HepG2 (cell line): ENCODE measurements around the gene MSH3. TPM values are rescaled to one million over a fixed set of nuclear protein-coding genes. Genes with fewer than 3 reads are reported as not detected.

ENCODE experiments used
- ATAC-seq: fragments of 200-7000 bp; cut with Tn5 transposase; 3 replicates; pipeline ENCODE4 v1.9.1; 2020; ENCODE audit warnings: mild to moderate bottlenecking, moderate library complexity
- BruUV-seq: library from RNA; stranded (reverse); fragments of 400-500 nt; replicated peaks from 2 replicates; lab custom pipeline; 2021; lab: Mats Ljungman, UMichigan
- CTCF ChIA-PET: fragments of 300-600 bp; formaldehyde crosslinking; extraction: SDS; loops from one replicate; lab custom pipeline; 2021; ENCODE audit warnings: low total read pairs, inconsistent platforms, low intra/inter-chr PET ratio; lab: Yijun Ruan, JAX
- POLR2A ChIA-PET: fragments of 350-600 bp; sonication (Branson Sonifier 250); formaldehyde crosslinking; loops from one replicate; lab custom pipeline; 2020; ENCODE audit warnings: antibody characterized with exemption, inconsistent platforms; lab: Yijun Ruan, JAX
- DNase-seq: peaks from one replicate; pipeline ENCODE4 v3.0.0-alpha.2; 2015; ENCODE audit warnings: low spot score
- FAIRE-seq: peaks from 3 replicates; lab custom pipeline; 2011; peaks lifted over from hg19 to GRCh38; lab: Jason Lieb, UNC
- H2AFZ ChIP-seq: one replicate; pipeline ENCODE4 v1.6.1; 2011; ENCODE audit warnings: low read length, inconsistent platforms
- H3K27ac ChIP-seq: fragments of 300-600 bp; 3 replicates; pipeline ENCODE4 v1.8.0; 2011; ENCODE audit warnings: mixed run types, mild to moderate bottlenecking, mixed read lengths, low read length, inconsistent platforms; ENCODE audit not compliant: insufficient read depth; ENCODE audit errors: extremely low read length
- H3K27me3 ChIP-seq, 2 experiments: fragments of 200-600 bp in 1 of 2; 2 replicates in 1 of 2; 3 replicates in 1 of 2; pipeline versions ENCODE4 v1.6.0 to v1.8.0; 2011; ENCODE audit warnings: low read length in 2 of 2, mild to moderate bottlenecking in 2 of 2, moderate library complexity in 2 of 2, inconsistent platforms in 1 of 2; ENCODE audit not compliant: insufficient read depth in 2 of 2, control insufficient read depth in 1 of 2
- H3K36me3 ChIP-seq, 2 experiments: fragments of 200-600 bp in 1 of 2; replicated peaks in 1 of 2; 2 replicates in 1 of 2; 3 replicates in 1 of 2; pipeline versions ENCODE4 v1.5.1 to v1.8.0; 2011; ENCODE audit warnings: low read length in 2 of 2, inconsistent platforms in 1 of 2; ENCODE audit not compliant: insufficient read depth in 2 of 2, control insufficient read depth in 1 of 2
- H3K4me1 ChIP-seq: 2 replicates; pipeline ENCODE4 v1.5.1; 2012; ENCODE audit warnings: low read length, inconsistent platforms; ENCODE audit not compliant: insufficient read depth
- H3K4me2 ChIP-seq: 2 replicates; pipeline ENCODE4 v1.6.0; 2011; ENCODE audit warnings: low read depth, low read length, inconsistent platforms
- H3K4me3 ChIP-seq, 3 experiments: fragments of 200-600 bp in 1 of 3; sonication (generic), shearing (Covaris generic) in 1 of 3; replicated peaks in 1 of 3; 2 replicates each; pipeline ENCODE4 v1.5.1; 2011 to 2016; ENCODE audit warnings: low read length in 3 of 3, inconsistent platforms in 2 of 3, low read depth in 2 of 3, mild to moderate bottlenecking in 2 of 3, control low read depth in 1 of 3, mixed read lengths in 1 of 3; ENCODE audit not compliant: insufficient read depth in 1 of 3
- H3K79me2 ChIP-seq: one replicate; pipeline ENCODE4 v1.6.1; 2011; ENCODE audit warnings: low read length, inconsistent platforms; ENCODE audit not compliant: insufficient read depth
- H3K9ac ChIP-seq: 2 replicates; pipeline ENCODE4 v1.6.0; 2011; ENCODE audit warnings: mild to moderate bottlenecking, low read depth, low read length, inconsistent platforms; ENCODE audit not compliant: insufficient read depth
- H3K9me3 ChIP-seq: 2 replicates; pipeline ENCODE4 v1.5.1; 2012; ENCODE audit warnings: mild to moderate bottlenecking, low read length
- H4K20me1 ChIP-seq: 2 replicates; pipeline ENCODE4 v1.6.0; 2011; ENCODE audit warnings: inconsistent platforms, mild to moderate bottlenecking, low read length, moderate library complexity; ENCODE audit not compliant: insufficient read depth
- GLMP ChIP-seq: sonication (generic); formaldehyde crosslinking; IDR thresholded peaks from 2 replicates; pipeline ENCODE4 v1.9.0; 2021; ENCODE audit warnings: missing genetic modification reagents, mild to moderate bottlenecking, borderline replicate concordance
- KDM1A ChIP-seq: IDR thresholded peaks from 2 replicates; pipeline ENCODE4 v1.6.1; 2016; ENCODE audit warnings: missing compliant biosample characterization
- ZBTB26 ChIP-seq: IDR thresholded peaks from 2 replicates; pipeline ENCODE4 v1.6.1; 2016; ENCODE audit warnings: missing compliant biosample characterization, missing genetic modification reagents, borderline replicate concordance
- ZNF414 ChIP-seq: sonication (generic); formaldehyde crosslinking; IDR thresholded peaks from 2 replicates; pipeline ENCODE4 v1.5.0; 2020; ENCODE audit warnings: missing genetic modification reagents
- ZNF484 ChIP-seq: sonication (generic); formaldehyde crosslinking; IDR thresholded peaks from 2 replicates; pipeline ENCODE4 v1.5.1; 2020; ENCODE audit warnings: mild to moderate bottlenecking, low read depth, missing genetic modification reagents, borderline replicate concordance
- ZNF530 ChIP-seq: sonication (generic); formaldehyde crosslinking; IDR thresholded peaks from 2 replicates; pipeline ENCODE4 v1.5.0; 2020; ENCODE audit warnings: low read depth, mild to moderate bottlenecking, missing genetic modification reagents
- ZNF577 ChIP-seq: sonication (generic); formaldehyde crosslinking; IDR thresholded peaks from 2 replicates; pipeline ENCODE4 v1.4.0; 2020; ENCODE audit warnings: mild to moderate bottlenecking, low read depth, missing genetic modification reagents, borderline replicate concordance
- ZNF615 ChIP-seq: sonication (generic); formaldehyde crosslinking; IDR thresholded peaks from 2 replicates; pipeline ENCODE4 v1.5.0; 2020; ENCODE audit warnings: mild to moderate bottlenecking, missing genetic modification reagents, borderline replicate concordance
- ZSCAN25 ChIP-seq: sonication (generic); formaldehyde crosslinking; IDR thresholded peaks from 2 replicates; pipeline ENCODE4 v1.8.0; 2022; ENCODE audit warnings: mild to moderate bottlenecking, missing genetic modification reagents
- WGBS: methylation state at CpG from one replicate; pipeline ENCODE4 v1.1.6; 2017; ENCODE audit warnings: low lambda C conversion rate; 5-methylcytosine and 5-hydroxymethylcytosine counted together
- in situ Hi-C: cut with HindIII; loops from 2 replicates; pipeline ENCODE4 v1.10.0; 2017; ENCODE audit warnings: low pct_unique_long_range_greater_than_20kb; ENCODE audit not compliant: extremely low pct_ligation_motif_present
- intact Hi-C: fragments of 100-400 bp; cut with micrococcal nuclease; formaldehyde crosslinking; loops from one replicate; pipeline ENCODE4 v1.10.0; 2022; ENCODE audit not compliant: unreplicated experiment
- polyA plus RNA-seq, 8 experiments: library from polyadenylated mRNA; depleted of rRNA in 3 of 8; stranded (reverse) in 7 of 8; unstranded in 1 of 8; fragments of >200 nt; fragmentation: Illumina TruSeq in 4 of 8; extraction: Trizol in 4 of 8; gene quantifications; 2 replicates each; pipeline versions ENCODE4 v1.2.1 to v1.2.3, GENCODE V29; 2011 to 2016; ENCODE audit warnings: low read depth in 4 of 8, missing spikeins in 1 of 8, mixed read lengths in 1 of 8; ENCODE audit not compliant: insufficient read depth in 1 of 8
- total RNA-seq, 5 experiments: library from RNA; depleted of rRNA; stranded (reverse); fragments of >200 nt; fragmentation: Illumina TruSeq; extraction: Trizol; gene quantifications; 2 replicates each; pipeline ENCODE4 v1.2.3, GENCODE V29; 2016; ENCODE audit warnings: low read depth in 1 of 5

MSH3 gene
- total and polyA plus RNA-seq, 2 of the 13 experiments (the other 11 are each of a cell fraction or from before 2014, with no cell fraction given): 4.0 to 16.4 TPM

GRCh38 chr5:80763873-80764647, 109.6 kb downstream of the MSH3 start:
- no peak for ATAC-seq
- WGBS: 96% methylated on average over 5 of the region's 5 CpGs
- BruUV-seq: no TSS peak
- POLR2A ChIA-PET: no interaction called here
- Histone ChIP-seq H3K9me3 (no peaks in the 10 kb centered on the region), H2AFZ (no peak overlapping the region), H3K4me2 (no peak overlapping the region), H3K9ac (no peak overlapping the region), H3K79me2 (no peaks in the 10 kb centered on the region), H3K27ac (no peak overlapping the region), H4K20me1 (no peaks in the 10 kb centered on the region; the same call in 1 of the 2 replicates), H3K4me3 (no peak overlapping the region), H3K4me1 (no peaks in the 10 kb centered on the region), H3K36me3 (peaks cover 0 to 8% of the 10 kb centered on the region in 2 experiments; a peak in 2 of 5 replicates), H3K27me3 (no peaks in the 10 kb centered on the region)
- no peak for TF ChIP-seq ZNF530
- TF ChIP-seq ZNF484 (CRISPR knock-in tag): no peak
- no peak for TF ChIP-seq ZNF414
- no peak for TF ChIP-seq KDM1A (CRISPR knock-in tag)
- no peak for TF ChIP-seq ZSCAN25
- intact Hi-C loops: no loop called here
- CTCF ChIA-PET: no interaction called here
- no peak for FAIRE-seq
- in situ Hi-C loops: no loop called here
- no peak for DNase-seq

- Histone ChIP-seq H3K79me2 (no peaks in the 10 kb centered on the region), H3K27ac (no peak overlapping the region), H2AFZ (no peak overlapping the region), H3K27me3 (no peaks in the 10 kb centered on the region), H3K4me2 (no peak overlapping the region), H3K4me3 (no peak overlapping the region), H3K4me1 (no peaks in the 10 kb centered on the region), H3K9me3 (no peaks in the 10 kb centered on the region), H3K36me3 (peaks cover 0 to 8% of the 10 kb centered on the region in 2 experiments; a peak in 2 of 5 replicates), H3K9ac (no peak overlapping the region), H4K20me1 (no peaks in the 10 kb centered on the region; the same call in 1 of the 2 replicates)
- WGBS: 100% methylated on average over 1 of the region's 1 CpG
- BruUV-seq: no TSS peak
- DNase-seq: no peak
- intact Hi-C loops (no loop called here), in situ Hi-C loops (no loop called here)
- ATAC-seq: no peak
- ChIA-PET POLR2A (no interaction called here), CTCF (no interaction called here)
- no peak for FAIRE-seq
- TF ChIP-seq ZNF615 (CRISPR knock-in tag) (no peak), ZNF577 (no peak), ZBTB26 (CRISPR knock-in tag) (no peak), GLMP (CRISPR knock-in tag) (no peak)
These were observed 110.3 kb downstream of the MSH3 start for GRCh38 chr5:80764786-80765185.
